Measurements from ENCODE around the gene TIPARP.
A peak's percentile ranks its signal among the peaks of the same experiment; 100 is the strongest.

The TIPARP gene

DNA sequence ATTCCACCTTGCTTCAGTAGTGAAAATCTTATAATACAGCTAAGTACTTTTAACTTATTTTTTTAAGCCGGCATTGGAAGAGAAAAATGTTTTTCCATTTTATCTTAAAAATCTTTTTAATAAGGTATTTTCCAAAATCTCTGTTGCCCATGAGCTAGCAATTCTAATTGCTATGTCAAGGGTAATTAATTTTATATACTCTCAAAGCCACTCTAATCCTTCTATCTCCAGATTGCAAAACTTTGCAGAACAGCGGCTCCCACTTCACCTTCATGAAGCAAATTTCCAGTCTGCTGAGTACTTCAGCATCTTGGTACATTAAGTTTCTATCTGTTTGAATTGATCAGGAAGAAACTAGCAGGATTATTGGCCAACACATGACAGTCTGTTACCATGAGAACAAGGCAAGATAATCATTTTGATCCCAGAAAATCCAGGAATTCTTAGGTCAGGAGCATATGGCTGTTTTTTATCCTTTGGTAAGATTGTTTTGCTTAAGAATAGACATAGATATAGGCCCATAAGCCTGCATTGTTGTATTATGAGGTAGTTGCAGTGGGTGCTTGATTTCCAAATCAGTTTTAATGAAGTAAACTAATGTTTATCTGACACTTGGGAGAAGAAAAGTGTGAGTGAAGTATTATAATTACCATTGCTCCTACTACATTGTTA, 6.0 kb downstream of the TIPARP start:
- H3K9me3 Mint-ChIP-seq, result no peaks in the 10 kb centered on the region
- H3K36me3 Mint-ChIP-seq (ENCODE audit: low read depth), result peaks cover 24% of the 10 kb centered on the region
- peak overlapping the region in 2 of 3 experiments; percentile 7 to 37 for H3K27ac Mint-ChIP-seq
- peaks cover 78% of the 10 kb centered on the region for H3K4me1 Mint-ChIP-seq
- H3K4me3 Mint-ChIP-seq, result peak overlapping the region in 2 of 3 experiments; percentile 21 to 40
- TF ChIP-seq, protein P1, sequence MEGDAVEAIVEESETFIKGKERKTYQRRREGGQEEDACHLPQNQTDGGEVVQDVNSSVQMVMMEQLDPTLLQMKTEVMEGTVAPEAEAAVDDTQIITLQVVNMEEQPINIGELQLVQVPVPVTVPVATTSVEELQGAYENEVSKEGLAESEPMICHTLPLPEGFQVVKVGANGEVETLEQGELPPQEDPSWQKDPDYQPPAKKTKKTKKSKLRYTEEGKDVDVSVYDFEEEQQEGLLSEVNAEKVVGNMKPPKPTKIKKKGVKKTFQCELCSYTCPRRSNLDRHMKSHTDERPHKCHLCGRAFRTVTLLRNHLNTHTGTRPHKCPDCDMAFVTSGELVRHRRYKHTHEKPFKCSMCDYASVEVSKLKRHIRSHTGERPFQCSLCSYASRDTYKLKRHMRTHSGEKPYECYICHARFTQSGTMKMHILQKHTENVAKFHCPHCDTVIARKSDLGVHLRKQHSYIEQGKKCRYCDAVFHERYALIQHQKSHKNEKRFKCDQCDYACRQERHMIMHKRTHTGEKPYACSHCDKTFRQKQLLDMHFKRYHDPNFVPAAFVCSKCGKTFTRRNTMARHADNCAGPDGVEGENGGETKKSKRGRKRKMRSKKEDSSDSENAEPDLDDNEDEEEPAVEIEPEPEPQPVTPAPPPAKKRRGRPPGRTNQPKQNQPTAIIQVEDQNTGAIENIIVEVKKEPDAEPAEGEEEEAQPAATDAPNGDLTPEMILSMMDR (IDR thresholded peaks at IDR 0.05; ENCODE audit: unreplicated experiment in 3 of 3), result no peak
- H3K27me3 Mint-ChIP-seq (ENCODE audit: low read depth), result no peaks in the 10 kb centered on the region

DNA sequence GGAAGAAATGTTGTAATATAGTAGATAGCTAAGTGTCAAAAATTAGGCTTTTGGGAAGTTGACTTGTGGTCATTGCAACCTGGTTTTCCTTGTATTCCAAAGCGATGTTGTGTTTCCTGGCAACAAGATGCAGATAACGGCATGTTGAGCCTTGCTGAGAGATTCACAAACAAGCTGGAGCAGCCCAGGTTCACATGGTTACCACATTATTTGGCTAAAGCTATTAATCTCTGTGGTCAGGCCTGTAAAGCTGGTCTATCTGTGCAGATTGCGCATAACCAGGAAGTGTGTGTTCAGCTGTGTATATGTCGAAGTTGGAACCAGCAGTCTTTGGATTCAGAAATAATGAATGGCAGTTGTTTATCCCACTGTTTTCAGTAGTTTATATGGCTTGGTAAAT, 6.6 kb downstream of the TIPARP start:
- H3K36me3 Mint-ChIP-seq (ENCODE audit: low read depth), result peaks cover 24% of the 10 kb centered on the region
- H3K27me3 Mint-ChIP-seq (ENCODE audit: low read depth), result no peaks in the 10 kb centered on the region
- TF ChIP-seq, protein P1 (IDR thresholded peaks at IDR 0.05; ENCODE audit: unreplicated experiment in 3 of 3), result no peak
- peaks cover 81% of the 10 kb centered on the region for H3K4me1 Mint-ChIP-seq
- H3K27ac Mint-ChIP-seq, result peak overlapping the region; percentile 7 to 50 (median 37)
- no peaks in the 10 kb centered on the region for H3K9me3 Mint-ChIP-seq
- peak overlapping the region in 2 of 3 experiments; percentile 40 to 44 for H3K4me3 Mint-ChIP-seq

DNA sequence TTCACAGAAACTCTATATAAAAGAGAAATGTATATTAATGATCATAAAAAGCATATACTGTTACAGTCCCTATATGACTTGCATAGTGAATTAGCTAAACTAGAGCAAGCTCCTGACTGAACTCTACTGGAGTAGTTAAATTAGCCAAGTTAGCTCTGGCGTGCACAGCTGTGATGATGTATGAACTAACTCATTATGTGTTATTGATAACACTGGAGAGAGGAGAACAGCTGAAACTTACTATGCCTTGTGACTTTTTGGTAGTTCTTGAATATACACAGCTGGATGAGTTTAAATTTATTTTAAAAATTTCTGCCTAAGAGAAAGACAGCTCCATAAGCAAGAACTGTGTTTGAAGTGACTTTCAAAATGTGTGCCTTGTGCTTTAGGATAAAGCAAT, 8.1 kb downstream of the TIPARP start:
- H3K36me3 Mint-ChIP-seq (ENCODE audit: low read depth), result peaks cover 22% of the 10 kb centered on the region

DNA sequence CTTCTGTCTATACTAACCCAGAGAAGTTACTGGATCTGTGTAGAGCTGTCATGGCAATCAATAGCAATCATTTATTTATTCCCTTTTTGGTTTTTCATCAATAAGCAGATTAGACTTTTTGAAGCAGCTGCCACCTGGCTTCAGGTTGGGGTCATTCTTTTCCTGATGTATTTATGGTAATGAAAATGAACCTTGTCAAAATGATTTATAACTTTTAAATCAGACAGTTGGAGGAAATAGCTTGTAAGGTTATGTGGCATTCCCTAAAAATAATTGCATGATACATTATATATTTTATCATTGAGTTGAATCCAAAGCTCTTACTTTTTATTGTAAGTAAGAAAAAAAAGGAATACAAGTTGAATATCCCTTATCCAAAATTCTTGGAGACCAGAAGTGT, 8.6 kb downstream of the TIPARP start:
- H3K9me3 Mint-ChIP-seq, result no peaks in the 10 kb centered on the region
- no peaks in the 10 kb centered on the region for H3K27me3 Mint-ChIP-seq (ENCODE audit: low read depth)
- no peak overlapping the region for H3K4me3 Mint-ChIP-seq
- peaks cover 18% of the 10 kb centered on the region for H3K36me3 Mint-ChIP-seq (ENCODE audit: low read depth)
- no peak overlapping the region for H3K27ac Mint-ChIP-seq
- TF ChIP-seq, protein P1 (IDR thresholded peaks at IDR 0.05; ENCODE audit: unreplicated experiment in 3 of 3), result no peak
- peaks cover 74% of the 10 kb centered on the region for H3K4me1 Mint-ChIP-seq

More for the DNA sequence above, 8.1 kb downstream of the TIPARP start:
- TF ChIP-seq, protein P1 (IDR thresholded peaks at IDR 0.05; ENCODE audit: unreplicated experiment in 3 of 3), result no peak
- H3K27me3 Mint-ChIP-seq (ENCODE audit: low read depth), result no peaks in the 10 kb centered on the region
- H3K4me3 Mint-ChIP-seq, result peak overlapping the region in 1 of 3 experiments; percentile 29
- H3K9me3 Mint-ChIP-seq, result no peaks in the 10 kb centered on the region
- peaks cover 75% of the 10 kb centered on the region for H3K4me1 Mint-ChIP-seq
- no peak overlapping the region for H3K27ac Mint-ChIP-seq

DNA sequence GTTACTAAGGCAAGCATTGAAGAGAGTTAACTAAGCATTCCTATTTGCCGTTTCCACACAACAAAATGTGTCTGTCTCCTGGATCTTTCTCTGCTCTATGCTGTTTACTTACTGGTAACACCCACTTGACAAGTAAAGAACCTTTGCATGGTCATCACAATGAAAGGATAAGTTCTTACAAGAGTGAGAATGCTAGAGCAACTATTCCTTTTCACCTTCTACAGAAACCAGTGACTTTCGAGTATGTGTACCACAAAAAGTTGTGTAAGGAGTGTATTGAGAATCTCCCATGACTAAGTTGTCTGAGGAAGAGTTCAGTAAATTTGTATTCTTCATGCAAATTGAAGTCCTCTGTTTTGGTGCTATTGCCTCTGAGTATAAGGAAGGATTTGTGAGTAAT, 10.8 kb downstream of the TIPARP start:
- Mint-ChIP-seq H3K27me3 (ENCODE audit: low read depth) (no peaks in the 10 kb centered on the region), H3K4me1 (peaks cover 70% of the 10 kb centered on the region), H3K9me3 (no peaks in the 10 kb centered on the region), H3K27ac (peak overlapping the region; percentile 10 to 78 (median 40)), H3K36me3 (ENCODE audit: low read depth) (peaks cover 10% of the 10 kb centered on the region), H3K4me3 (no peak overlapping the region)
- TF ChIP-seq, protein P1 (IDR thresholded peaks at IDR 0.05; ENCODE audit: unreplicated experiment in 3 of 3), result no peak

DNA sequence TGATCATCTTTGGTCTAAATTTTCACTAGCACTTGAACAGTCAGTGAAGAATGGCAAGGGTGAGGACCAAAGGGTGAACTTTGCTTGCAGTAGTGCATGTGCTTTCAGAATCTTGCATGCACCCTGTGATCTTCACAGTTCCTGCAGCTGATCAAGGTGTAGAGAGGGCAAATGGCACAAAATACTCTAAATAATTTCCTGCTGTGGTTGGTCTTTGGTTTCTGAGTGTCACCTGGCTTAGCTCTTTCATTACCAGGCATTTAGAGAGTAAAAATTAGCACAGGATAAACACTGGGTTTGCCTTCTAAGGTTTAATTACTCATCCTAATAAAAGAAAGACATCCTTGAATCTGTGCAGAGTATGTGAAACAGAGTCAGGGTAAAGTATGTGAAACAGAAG, 11.4 kb downstream of the TIPARP start:
- no peak overlapping the region for H3K4me3 Mint-ChIP-seq
- H3K36me3 Mint-ChIP-seq (ENCODE audit: low read depth), result peaks cover 6% of the 10 kb centered on the region
- no peaks in the 10 kb centered on the region for H3K9me3 Mint-ChIP-seq
- peak overlapping the region; percentile 10 to 78 (median 40) for H3K27ac Mint-ChIP-seq
- TF ChIP-seq, protein P1 (IDR thresholded peaks at IDR 0.05; ENCODE audit: unreplicated experiment in 3 of 3), result no peak
- H3K27me3 Mint-ChIP-seq (ENCODE audit: low read depth), result no peaks in the 10 kb centered on the region
- peaks cover 70% of the 10 kb centered on the region for H3K4me1 Mint-ChIP-seq
